Measurements from ENCODE around the gene ARL4A.
A peak's percentile ranks its signal among the peaks of the same experiment; 100 is the strongest.
"Not testable (repeated sequence)": the region's sequence is repeated elsewhere in the genome, so short reads cannot be mapped to it uniquely, and the experiment has no call there.

The ARL4A gene, protein sequence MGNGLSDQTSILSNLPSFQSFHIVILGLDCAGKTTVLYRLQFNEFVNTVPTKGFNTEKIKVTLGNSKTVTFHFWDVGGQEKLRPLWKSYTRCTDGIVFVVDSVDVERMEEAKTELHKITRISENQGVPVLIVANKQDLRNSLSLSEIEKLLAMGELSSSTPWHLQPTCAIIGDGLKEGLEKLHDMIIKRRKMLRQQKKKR

GRCh38 chr7:12686891-12687717 is at the start of gene ARL4A:
TSS of gene ARL4A (plus strand) at chr7:12687633. CDS start at chr7:12688255, 622 bp downstream.
- DNase-seq (ENCODE audit: insufficient read length, low spot score) (peak; percentile 99), FAIRE-seq (peak; percentile 93)
- TF ChIP-seq POLR2A (IDR thresholded peaks at IDR 0.05; ENCODE audit: low read depth, low read length), result peak; percentile 95

GRCh38 chr7:12637819-12638592 is 49.4 kb upstream of the ARL4A start:
- TF ChIP-seq POLR2A (IDR thresholded peaks at IDR 0.05; ENCODE audit: low read depth, low read length), result no peak
- DNase-seq (ENCODE audit: insufficient read length, low spot score) (no peak), FAIRE-seq (peak; percentile 64)

- TF ChIP-seq POLR2A (IDR thresholded peaks at IDR 0.05; ENCODE audit: low read depth, low read length), result no peak
- FAIRE-seq (peak; percentile 20), DNase-seq (ENCODE audit: insufficient read length, low spot score) (no peak)
Observed at GRCh38 chr7:12638851-12639456, 48.5 kb upstream of the ARL4A start.

DNA sequence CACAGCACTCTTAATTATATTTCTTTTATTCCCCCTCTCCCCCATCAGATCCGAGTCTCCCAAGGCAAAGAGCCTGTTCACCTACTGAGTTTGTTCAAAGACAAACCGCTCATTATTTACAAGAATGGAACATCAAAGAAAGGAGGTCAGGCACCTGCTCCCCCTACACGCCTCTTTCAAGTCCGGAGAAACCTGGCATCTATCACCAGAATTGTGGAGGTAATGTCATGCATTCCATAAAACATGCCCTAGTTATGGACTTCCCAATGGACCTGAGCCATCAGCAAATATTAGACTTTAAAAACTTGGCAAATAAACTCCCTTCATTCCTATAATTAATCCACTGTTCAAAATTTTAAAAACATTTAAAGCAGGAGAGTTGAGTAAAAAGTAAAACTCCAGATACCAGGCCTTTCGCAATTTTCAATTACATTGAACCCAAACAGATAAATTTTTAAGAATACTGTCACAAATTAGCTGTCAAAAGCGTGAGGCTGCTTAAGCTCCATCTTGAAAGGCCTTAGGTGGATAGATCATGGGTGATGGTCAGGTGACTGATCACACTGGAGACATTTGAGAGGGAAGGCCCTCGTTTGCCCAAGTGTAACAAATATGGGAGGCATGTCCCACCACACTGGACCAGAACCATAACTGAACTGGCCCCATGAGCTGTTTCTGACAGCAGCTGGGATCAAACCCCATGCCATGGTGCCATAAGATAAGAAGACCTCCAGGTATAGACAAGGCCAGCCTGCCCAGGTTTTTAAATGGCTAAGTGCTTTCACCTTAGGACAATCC is 46.9 kb upstream of the ARL4A start:
- no peak for FAIRE-seq
- no peak for TF ChIP-seq POLR2A (IDR thresholded peaks at IDR 0.05; ENCODE audit: low read depth, low read length)
- no peak for DNase-seq (ENCODE audit: insufficient read length, low spot score)

GRCh38 chr7:12641196-12641595 is 46.2 kb upstream of the ARL4A start:
- FAIRE-seq (no peak), DNase-seq (ENCODE audit: insufficient read length, low spot score) (no peak)
- TF ChIP-seq POLR2A (IDR thresholded peaks at IDR 0.05; ENCODE audit: low read depth, low read length), result no peak

DNA sequence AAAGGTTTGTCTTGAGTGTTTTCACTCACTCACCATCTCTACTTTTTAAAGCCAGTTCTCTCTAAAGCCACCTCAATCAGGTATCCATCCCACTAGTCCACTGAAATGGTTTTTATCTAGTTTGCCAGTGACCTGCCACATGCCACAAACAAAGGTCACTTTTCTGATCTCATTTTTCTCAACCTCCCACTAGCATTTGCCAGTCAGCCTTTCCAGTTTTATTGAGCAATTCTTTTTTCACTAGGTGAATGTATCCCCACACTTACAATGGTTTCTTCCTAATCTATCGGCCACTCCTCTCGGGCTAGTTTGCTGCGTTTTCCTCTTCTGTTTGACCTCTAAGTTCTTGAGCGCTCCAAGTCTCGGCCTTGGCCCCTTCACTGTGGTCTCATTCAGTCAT is 44.9 kb upstream of the ARL4A start:
- DNase-seq (ENCODE audit: insufficient read length, low spot score), result no peak
- no peak for FAIRE-seq
- TF ChIP-seq POLR2A (IDR thresholded peaks at IDR 0.05; ENCODE audit: low read depth, low read length), result no peak

DNA sequence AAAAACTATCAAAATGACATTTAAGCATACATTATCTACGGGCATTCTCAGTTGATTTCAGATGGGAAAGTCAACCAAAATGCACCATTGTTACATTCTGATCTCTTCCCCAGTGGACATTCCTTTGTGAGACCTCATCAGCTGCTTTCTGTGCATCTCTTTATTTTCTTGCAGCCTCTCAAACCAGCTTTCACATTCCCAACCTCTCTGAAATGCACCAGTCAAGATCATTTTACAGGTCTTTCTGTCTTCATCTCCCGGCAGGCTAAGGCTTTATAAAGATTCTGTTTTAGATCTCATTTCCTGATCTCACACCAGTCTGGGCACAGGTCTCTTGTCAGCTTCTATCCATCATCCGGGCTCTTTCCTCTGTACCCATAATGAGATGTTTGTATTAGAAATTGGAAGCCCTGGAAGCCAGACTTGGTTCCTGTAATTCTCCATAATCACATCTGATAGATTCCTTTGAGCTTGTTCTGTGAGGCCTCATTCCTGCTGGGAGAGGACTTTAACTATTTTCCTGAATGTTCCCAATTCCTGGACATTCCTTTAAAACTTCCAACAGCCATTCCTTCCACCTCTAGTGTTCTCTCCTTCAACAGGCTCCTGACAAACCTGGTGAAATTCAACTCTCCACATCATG is 44.3 kb upstream of the ARL4A start:
- FAIRE-seq (no peak), DNase-seq (ENCODE audit: insufficient read length, low spot score) (no peak)
- no peak for TF ChIP-seq POLR2A (IDR thresholded peaks at IDR 0.05; ENCODE audit: low read depth, low read length)

- DNase-seq (ENCODE audit: insufficient read length, low spot score) (no peak), FAIRE-seq (peak; percentile 6)
- no peak for TF ChIP-seq POLR2A (IDR thresholded peaks at IDR 0.05; ENCODE audit: low read depth, low read length)
Observed at GRCh38 chr7:12643644-12644043, 43.8 kb upstream of the ARL4A start.

- DNase-seq (ENCODE audit: insufficient read length, low spot score); FAIRE-seq: not testable (repeated sequence)
Observed at GRCh38 chr7:12645212-12645611, 42.2 kb upstream of the ARL4A start.

- no peak for DNase-seq (ENCODE audit: insufficient read length, low spot score)
- TF ChIP-seq POLR2A (IDR thresholded peaks at IDR 0.05; ENCODE audit: low read depth, low read length), result no peak
- peak; percentile 38 for FAIRE-seq
Observed at GRCh38 chr7:12646139-12646538, 41.3 kb upstream of the ARL4A start.

GRCh38 chr7:12647364-12648219 is 39.8 kb upstream of the ARL4A start:
- FAIRE-seq (peak; percentile 97), DNase-seq (ENCODE audit: insufficient read length, low spot score) (peak; percentile 50)
- TF ChIP-seq POLR2A (IDR thresholded peaks at IDR 0.05; ENCODE audit: low read depth, low read length), result no peak

DNA sequence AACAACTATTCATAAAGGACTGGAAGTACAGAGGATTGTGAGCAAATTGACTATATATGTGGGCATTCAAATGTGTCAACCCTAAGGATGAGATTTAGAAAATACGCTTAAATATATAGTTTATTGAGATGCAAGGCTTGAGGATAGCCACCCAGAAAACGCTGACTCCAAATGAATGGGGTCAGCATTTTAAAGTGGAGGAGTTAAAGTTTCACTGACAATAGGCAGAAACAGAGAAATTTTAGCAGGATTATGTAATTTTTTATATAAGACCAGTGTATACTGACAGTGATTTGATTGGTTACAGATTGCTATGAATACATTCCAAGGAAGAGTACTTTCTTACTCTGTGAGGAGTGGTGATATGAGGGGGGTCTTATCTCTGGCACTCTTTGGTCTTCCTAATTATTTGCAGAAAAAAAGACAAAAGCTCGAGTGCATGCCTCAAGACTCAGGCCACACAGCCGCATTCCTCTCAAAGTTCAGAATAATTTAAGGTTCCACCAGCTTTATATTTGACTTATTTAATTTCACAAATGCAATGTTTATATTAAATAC is 38.6 kb upstream of the ARL4A start:
- FAIRE-seq (no peak), DNase-seq (ENCODE audit: insufficient read length, low spot score) (no peak)
- no peak for TF ChIP-seq POLR2A (IDR thresholded peaks at IDR 0.05; ENCODE audit: low read depth, low read length)
